PC-3 (cell line): ENCODE data around the gene PLA2G15.

ENCODE experiments used
- CTCF ChIP-seq: fragments of 300-600 bp; sonication (generic); conservative IDR thresholded peaks from 2 replicates; pipeline ENCODE4 v1.5.1; 2017; ENCODE audit warnings: antibody characterized with exemption, low read depth, mild to moderate bottlenecking, low read length
- EZH2 ChIP-seq: fragments of 300-600 bp; sonication (generic); IDR thresholded peaks from one replicate; pipeline ENCODE4 v1.6.1; 2017; ENCODE audit warnings: antibody characterized with exemption, mild to moderate bottlenecking, low read length; ENCODE audit not compliant: unreplicated experiment
- EZH2phosphoT487 ChIP-seq: fragments of 300-600 bp; sonication (generic); IDR thresholded peaks from 2 replicates; pipeline ENCODE4 v1.6.1; 2018; ENCODE audit warnings: mild to moderate bottlenecking, antibody characterized with exemption, low read length, borderline replicate concordance

GRCh38 chr16:68226116-68226515 lies 19.1 kb upstream of the PLA2G15 start:
- TF ChIP-seq EZH2: no peak
- TF ChIP-seq CTCF: no peak
- TF ChIP-seq EZH2phosphoT487: no peak
